ENCODE data around the gene RASGRF2. TPM values are rescaled to one million over a fixed set of nuclear protein-coding genes. Genes with fewer than 3 reads are reported as not detected.

Gene RASGRF2
- total and polyA plus RNA-seq, 2 of the 8 experiments (the other 6 are each of a cell fraction or from before 2014, with no cell fraction given) = 2.6 to 29.5 TPM

DNA sequence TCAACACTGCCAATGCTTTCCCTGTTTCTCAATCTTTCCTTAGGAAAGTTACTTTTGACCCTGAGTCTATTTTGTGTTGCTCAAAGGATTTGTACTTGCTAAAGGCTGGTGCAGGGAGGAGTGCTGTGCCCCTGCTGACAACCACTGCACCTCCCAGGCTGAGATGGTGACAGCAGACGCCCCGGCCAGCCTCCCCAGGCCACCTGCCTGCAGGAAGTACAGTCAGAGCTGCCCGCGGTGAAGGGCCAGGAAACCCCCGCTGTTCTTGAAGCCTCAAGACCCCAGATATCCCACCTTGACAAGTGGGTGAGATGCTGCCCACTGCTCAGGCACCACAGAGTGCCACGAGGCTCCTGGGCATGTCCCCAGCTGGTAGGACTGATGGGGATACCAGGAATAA lies 228.8 kb downstream of the RASGRF2 start:
- Histone ChIP-seq H3K9ac (replicated peaks in 1 of 4; ENCODE audit: extremely low read depth in 1 of 4, low read depth in 3 of 4, low read length in 3 of 4) (no peak overlapping the region), H3K36me3 (ENCODE audit: control insufficient read depth in 2 of 4, insufficient read depth in 4 of 4, low read length in 3 of 4) (no peaks in the 10 kb centered on the region), H2AFZ (ENCODE audit: low read length) (no peak overlapping the region), H3K23me2 (ENCODE audit: low read depth, low read length) (no peaks in the 10 kb centered on the region; the same call in 1 of the 2 replicates), H3K79me1 (ENCODE audit: low read depth, low read length) (no peaks in the 10 kb centered on the region), H3K4ac (replicated peaks; ENCODE audit: insufficient read length, low read depth, low read length) (no peak overlapping the region), H4K91ac (replicated peaks; ENCODE audit: insufficient read length, low read length) (no peak overlapping the region), H3K27ac (ENCODE audit: low read depth, low read length) (no peak overlapping the region), H2BK5ac (ENCODE audit: low read depth, low read length) (no peak overlapping the region), H3K4me1 (replicated peaks in 1 of 4; ENCODE audit: control insufficient read depth in 3 of 4, insufficient read depth in 4 of 4, low read length in 3 of 4) (peaks cover 0 to 4% (median 1%) of the 10 kb centered on the region in 4 experiments; a peak in 3 of 7 replicates), H3K4me2 (ENCODE audit: insufficient read depth in 1 of 2, low read depth in 2 of 2, low read length in 2 of 2) (no peak overlapping the region), H2BK12ac (ENCODE audit: low read depth, low read length) (no peak overlapping the region), H4K5ac (ENCODE audit: insufficient read length, low read depth, low read length) (no peak overlapping the region), H4K20me1 (replicated peaks in 1 of 2; ENCODE audit: control insufficient read depth in 1 of 2, insufficient read depth in 2 of 2, low read length in 2 of 2) (no peaks in the 10 kb centered on the region), H3K23ac (ENCODE audit: insufficient read length) (no peak overlapping the region), H3K4me3 (ENCODE audit: extremely low read depth in 1 of 4, insufficient read depth in 2 of 4, low read depth in 3 of 4, low read length in 4 of 4) (no peak overlapping the region), H2BK20ac (ENCODE audit: low read length) (no peak overlapping the region), H4K8ac (ENCODE audit: extremely low read depth, insufficient read depth, low read length) (no peak overlapping the region), H2BK15ac (ENCODE audit: low read length) (no peak overlapping the region), H3K9me3 (ENCODE audit: insufficient read depth in 2 of 2, low read depth in 1 of 2, low read length in 1 of 2) (no peaks in the 10 kb centered on the region), H3K18ac (ENCODE audit: extremely low read depth, low read length) (no peak overlapping the region), H2AK5ac (ENCODE audit: low read depth, low read length) (no peak overlapping the region), H2BK120ac (replicated peaks; ENCODE audit: low read depth, low read length) (no peak overlapping the region), H3K56ac (replicated peaks; ENCODE audit: insufficient read length, low read depth, low read length) (no peak overlapping the region), H3K27me3 (replicated peaks in 1 of 4; ENCODE audit: control insufficient read depth in 3 of 4, extremely low read depth in 1 of 4, insufficient read depth in 3 of 4, low read length in 3 of 4) (no peaks in the 10 kb centered on the region), H3K79me2 (ENCODE audit: control insufficient read depth in 1 of 2, insufficient read depth in 2 of 2, low read length in 2 of 2) (no peaks in the 10 kb centered on the region), H3K14ac (ENCODE audit: insufficient read length) (no peak overlapping the region)
- DNase-seq (ENCODE audit: low read depth in 1 of 2, low spot score in 2 of 2) (no peak), FAIRE-seq (no peak)
- POLR2A ChIA-PET (ENCODE audit: partially characterized antibody) = no interaction called here
- CTCF ChIA-PET (ENCODE audit: partially characterized antibody) = interaction anchor here (0.6 to 1.6 kb wide), 4 partner anchors 13 to 82 kb away, joined by 3 to 6 read pairs (median 3); no protein-coding TSS in a partner anchor
- WGBS, 2 experiments (ENCODE audit: extremely low coverage in 1 of 2, insufficient coverage in 1 of 2, insufficient read length in 1 of 2, insufficient replicate concordance in 2 of 2, low coverage in 1 of 2, low lambda C conversion rate in 2 of 2, missing lambda C conversion rate in 1 of 2) = 75% methylated on average over 6 of the region's 6 CpGs; no CpG with 5 or more reads in 1 of the 2 experiments
- TF ChIP-seq POLR2AphosphoS5 (IDR thresholded peaks at IDR 0.05; ENCODE audit: low read depth, low read length) (no peak), TCF12 (IDR thresholded peaks at IDR 0.05; ENCODE audit: low read depth, low read length) (no peak), CREB1 (IDR thresholded peaks at IDR 0.05) (no peak), RXRA (IDR thresholded peaks at IDR 0.05; ENCODE audit: insufficient read depth, low read depth, low read length) (no peak), KDM1A (IDR thresholded peaks at IDR 0.05; ENCODE audit: borderline replicate concordance, low read length) (no peak), GABPA (IDR thresholded peaks at IDR 0.05; ENCODE audit: borderline replicate concordance, insufficient read depth, low read length) (no peak), CHD1 (IDR thresholded peaks at IDR 0.05; ENCODE audit: low read depth, low read length) (no peak), FOSL1 (IDR thresholded peaks at IDR 0.05; ENCODE audit: insufficient read depth, low read depth, low read length) (no peak), TAF7 (optimal IDR thresholded peaks at IDR 0.05; ENCODE audit: borderline replicate concordance, low read depth, low read length) (no peak), HDAC2 (IDR thresholded peaks at IDR 0.05; ENCODE audit: borderline replicate concordance in 1 of 2, low read depth in 2 of 2, low read length in 2 of 2) (no peak), POLR2A (IDR thresholded peaks at IDR 0.05; ENCODE audit: control extremely low read depth in 1 of 2, low read depth in 2 of 2, low read length in 2 of 2) (no peak), CBX8 (IDR thresholded peaks at IDR 0.05; ENCODE audit: borderline replicate concordance, low read depth, low read length) (no peak), KDM5A (IDR thresholded peaks at IDR 0.05; ENCODE audit: low read length) (no peak)
- TF ChIP-seq, protein P1, sequence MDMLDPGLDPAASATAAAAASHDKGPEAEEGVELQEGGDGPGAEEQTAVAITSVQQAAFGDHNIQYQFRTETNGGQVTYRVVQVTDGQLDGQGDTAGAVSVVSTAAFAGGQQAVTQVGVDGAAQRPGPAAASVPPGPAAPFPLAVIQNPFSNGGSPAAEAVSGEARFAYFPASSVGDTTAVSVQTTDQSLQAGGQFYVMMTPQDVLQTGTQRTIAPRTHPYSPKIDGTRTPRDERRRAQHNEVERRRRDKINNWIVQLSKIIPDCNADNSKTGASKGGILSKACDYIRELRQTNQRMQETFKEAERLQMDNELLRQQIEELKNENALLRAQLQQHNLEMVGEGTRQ (IDR thresholded peaks at IDR 0.05; ENCODE audit: low read length) = no peak

Data from H1 (cell line).